HEK293 (cell line): ENCODE measurements around the gene CAB39.

Experiments used
- REPIN1 ChIP-seq: fragments of 450-650 bp; formaldehyde crosslinking; IDR thresholded peaks from 2 replicates; pipeline ENCODE4 v1.5.1; 2017; ENCODE audit warnings: missing biosample characterization, missing genetic modification characterization, low read depth
- ZNF138 ChIP-seq: fragments of 450-650 bp; formaldehyde crosslinking; IDR thresholded peaks from 2 replicates; pipeline ENCODE4 v1.5.1; 2016; ENCODE audit warnings: missing biosample characterization, missing genetic modification characterization, borderline replicate concordance
- TF ChIP-seq, protein P1 (sequence below): fragments of 450-650 bp; formaldehyde crosslinking; IDR thresholded peaks from 2 replicates; pipeline ENCODE4 v1.5.1; 2016; ENCODE audit warnings: missing biosample characterization, missing genetic modification characterization
- TF ChIP-seq, protein P2 (sequence below): IDR thresholded peaks from 2 replicates; pipeline ENCODE4 v1.6.1; 2011; ENCODE audit warnings: mild to moderate bottlenecking, low read depth, low read length, borderline replicate concordance
- TF ChIP-seq, protein P3 (sequence below): fragments of 450-650 bp; formaldehyde crosslinking; IDR thresholded peaks from 2 replicates; pipeline ENCODE4 v1.5.1; 2016; ENCODE audit warnings: missing biosample characterization, missing genetic modification characterization
- TF ChIP-seq, protein P4 (sequence below): fragments of 450-650 bp; formaldehyde crosslinking; IDR thresholded peaks from 2 replicates; pipeline ENCODE4 v1.5.1; 2016; ENCODE audit warnings: missing biosample characterization, missing genetic modification characterization, low read depth

DNA sequence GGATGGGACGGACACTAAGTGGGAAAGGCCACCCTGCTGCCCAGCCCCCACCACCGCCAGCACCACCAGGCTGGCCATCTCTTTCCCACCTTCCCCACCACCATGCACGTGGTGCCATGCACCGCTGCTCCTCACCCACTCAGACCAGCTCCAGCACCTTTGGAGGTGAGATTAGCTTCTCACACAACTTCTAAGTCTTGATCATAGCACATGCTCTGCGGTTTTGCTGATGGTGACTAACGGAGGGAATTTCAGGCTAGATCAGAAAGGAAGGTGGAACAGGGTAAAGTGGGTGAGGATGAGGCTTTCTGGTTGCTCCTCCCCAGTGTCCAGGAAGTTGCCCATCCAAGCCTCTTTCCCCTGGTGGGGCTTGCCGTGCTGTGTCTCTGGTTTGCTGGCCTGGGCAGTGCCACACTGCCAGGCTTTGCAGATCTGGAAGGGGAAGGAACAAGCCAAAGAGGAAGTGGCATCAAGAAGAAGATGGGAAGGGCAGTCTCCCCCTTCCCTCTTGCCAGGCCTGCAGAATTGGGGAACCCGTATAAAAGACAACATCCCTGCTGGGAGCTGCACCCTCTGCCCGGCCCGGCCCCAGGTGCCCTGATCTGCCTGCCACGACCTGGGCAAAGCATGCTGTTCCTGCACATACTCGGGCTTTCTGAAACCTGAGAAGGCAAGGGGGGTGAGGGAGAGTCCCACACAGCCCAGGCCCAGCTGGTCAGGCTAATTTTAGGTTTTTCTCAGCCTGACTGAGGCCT is 44.3 kb upstream of the CAB39 start:
- TF ChIP-seq, protein P1, sequence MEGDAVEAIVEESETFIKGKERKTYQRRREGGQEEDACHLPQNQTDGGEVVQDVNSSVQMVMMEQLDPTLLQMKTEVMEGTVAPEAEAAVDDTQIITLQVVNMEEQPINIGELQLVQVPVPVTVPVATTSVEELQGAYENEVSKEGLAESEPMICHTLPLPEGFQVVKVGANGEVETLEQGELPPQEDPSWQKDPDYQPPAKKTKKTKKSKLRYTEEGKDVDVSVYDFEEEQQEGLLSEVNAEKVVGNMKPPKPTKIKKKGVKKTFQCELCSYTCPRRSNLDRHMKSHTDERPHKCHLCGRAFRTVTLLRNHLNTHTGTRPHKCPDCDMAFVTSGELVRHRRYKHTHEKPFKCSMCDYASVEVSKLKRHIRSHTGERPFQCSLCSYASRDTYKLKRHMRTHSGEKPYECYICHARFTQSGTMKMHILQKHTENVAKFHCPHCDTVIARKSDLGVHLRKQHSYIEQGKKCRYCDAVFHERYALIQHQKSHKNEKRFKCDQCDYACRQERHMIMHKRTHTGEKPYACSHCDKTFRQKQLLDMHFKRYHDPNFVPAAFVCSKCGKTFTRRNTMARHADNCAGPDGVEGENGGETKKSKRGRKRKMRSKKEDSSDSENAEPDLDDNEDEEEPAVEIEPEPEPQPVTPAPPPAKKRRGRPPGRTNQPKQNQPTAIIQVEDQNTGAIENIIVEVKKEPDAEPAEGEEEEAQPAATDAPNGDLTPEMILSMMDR (tag by site-specific recombination): no peak
- no peak for TF ChIP-seq ZNF138 (tag by site-specific recombination)
- TF ChIP-seq, protein P2, sequence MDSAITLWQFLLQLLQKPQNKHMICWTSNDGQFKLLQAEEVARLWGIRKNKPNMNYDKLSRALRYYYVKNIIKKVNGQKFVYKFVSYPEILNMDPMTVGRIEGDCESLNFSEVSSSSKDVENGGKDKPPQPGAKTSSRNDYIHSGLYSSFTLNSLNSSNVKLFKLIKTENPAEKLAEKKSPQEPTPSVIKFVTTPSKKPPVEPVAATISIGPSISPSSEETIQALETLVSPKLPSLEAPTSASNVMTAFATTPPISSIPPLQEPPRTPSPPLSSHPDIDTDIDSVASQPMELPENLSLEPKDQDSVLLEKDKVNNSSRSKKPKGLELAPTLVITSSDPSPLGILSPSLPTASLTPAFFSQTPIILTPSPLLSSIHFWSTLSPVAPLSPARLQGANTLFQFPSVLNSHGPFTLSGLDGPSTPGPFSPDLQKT: no peak
- TF ChIP-seq REPIN1 (tag by site-specific recombination): no peak
- TF ChIP-seq, protein P3, sequence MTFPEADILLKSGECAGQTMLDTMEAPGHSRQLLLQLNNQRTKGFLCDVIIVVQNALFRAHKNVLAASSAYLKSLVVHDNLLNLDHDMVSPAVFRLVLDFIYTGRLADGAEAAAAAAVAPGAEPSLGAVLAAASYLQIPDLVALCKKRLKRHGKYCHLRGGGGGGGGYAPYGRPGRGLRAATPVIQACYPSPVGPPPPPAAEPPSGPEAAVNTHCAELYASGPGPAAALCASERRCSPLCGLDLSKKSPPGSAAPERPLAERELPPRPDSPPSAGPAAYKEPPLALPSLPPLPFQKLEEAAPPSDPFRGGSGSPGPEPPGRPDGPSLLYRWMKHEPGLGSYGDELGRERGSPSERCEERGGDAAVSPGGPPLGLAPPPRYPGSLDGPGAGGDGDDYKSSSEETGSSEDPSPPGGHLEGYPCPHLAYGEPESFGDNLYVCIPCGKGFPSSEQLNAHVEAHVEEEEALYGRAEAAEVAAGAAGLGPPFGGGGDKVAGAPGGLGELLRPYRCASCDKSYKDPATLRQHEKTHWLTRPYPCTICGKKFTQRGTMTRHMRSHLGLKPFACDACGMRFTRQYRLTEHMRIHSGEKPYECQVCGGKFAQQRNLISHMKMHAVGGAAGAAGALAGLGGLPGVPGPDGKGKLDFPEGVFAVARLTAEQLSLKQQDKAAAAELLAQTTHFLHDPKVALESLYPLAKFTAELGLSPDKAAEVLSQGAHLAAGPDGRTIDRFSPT (tag by site-specific recombination): no peak
- TF ChIP-seq, protein P4, sequence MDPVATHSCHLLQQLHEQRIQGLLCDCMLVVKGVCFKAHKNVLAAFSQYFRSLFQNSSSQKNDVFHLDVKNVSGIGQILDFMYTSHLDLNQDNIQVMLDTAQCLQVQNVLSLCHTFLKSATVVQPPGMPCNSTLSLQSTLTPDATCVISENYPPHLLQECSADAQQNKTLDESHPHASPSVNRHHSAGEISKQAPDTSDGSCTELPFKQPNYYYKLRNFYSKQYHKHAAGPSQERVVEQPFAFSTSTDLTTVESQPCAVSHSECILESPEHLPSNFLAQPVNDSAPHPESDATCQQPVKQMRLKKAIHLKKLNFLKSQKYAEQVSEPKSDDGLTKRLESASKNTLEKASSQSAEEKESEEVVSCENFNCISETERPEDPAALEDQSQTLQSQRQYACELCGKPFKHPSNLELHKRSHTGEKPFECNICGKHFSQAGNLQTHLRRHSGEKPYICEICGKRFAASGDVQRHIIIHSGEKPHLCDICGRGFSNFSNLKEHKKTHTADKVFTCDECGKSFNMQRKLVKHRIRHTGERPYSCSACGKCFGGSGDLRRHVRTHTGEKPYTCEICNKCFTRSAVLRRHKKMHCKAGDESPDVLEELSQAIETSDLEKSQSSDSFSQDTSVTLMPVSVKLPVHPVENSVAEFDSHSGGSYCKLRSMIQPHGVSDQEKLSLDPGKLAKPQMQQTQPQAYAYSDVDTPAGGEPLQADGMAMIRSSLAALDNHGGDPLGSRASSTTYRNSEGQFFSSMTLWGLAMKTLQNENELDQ: no peak
